Stomach (tissue), 4 donors: Measurements from ENCODE around the gene ADGRA1.

Source experiments
- POLR2A ChIP-seq, 4 donors: fragments of 450-650 bp; IDR thresholded peaks; one replicate each; pipeline ENCODE4 v1.6.1; 2016; ENCODE audit warnings: antibody characterized with exemption in 4 of 4, control low read depth in 2 of 4, mild to moderate bottlenecking in 1 of 4, moderate library complexity in 1 of 4
- POLR2AphosphoS5 ChIP-seq, 3 donors: sonication (generic); formaldehyde crosslinking; IDR thresholded peaks; one replicate each; pipeline ENCODE4 v1.6.1; 2016; ENCODE audit warnings: antibody characterized with exemption in 3 of 3
- TF ChIP-seq, protein P1 (sequence below), 7 experiments: fragments of 450-650 bp in 4 of 7; fragments of 200-600 bp in 3 of 7; sonication (generic) in 3 of 7; IDR thresholded peaks; one replicate each; pipeline ENCODE4 v1.5.1; 2016 to 2019; ENCODE audit warnings: antibody characterized with exemption in 7 of 7, control low read depth in 2 of 7, mild to moderate bottlenecking in 1 of 7

DNA sequence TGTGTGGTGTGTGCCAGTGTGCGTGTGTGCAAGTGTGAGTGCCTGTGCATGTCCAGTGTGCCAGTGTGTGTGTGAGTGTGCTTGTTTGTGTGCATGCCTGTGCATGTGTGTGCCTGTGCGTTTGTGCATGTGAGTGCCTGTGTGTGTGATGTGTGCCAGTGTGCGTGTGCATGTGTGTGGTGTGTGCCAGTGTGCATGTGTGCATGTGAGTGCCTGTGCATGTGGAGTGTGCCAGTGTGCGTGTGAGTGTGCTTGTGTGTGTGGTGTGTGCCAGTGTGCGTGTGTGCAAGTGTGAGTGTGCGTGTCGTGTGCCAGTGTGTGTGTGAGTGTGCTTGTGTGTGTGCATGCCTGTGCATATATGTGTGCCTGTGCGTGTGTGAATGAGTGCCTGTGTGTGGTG lies 33.8 kb downstream of the ADGRA1 start:
- TF ChIP-seq POLR2AphosphoS5 (IDR thresholded peaks at IDR 0.05), result no peak
- TF ChIP-seq, protein P1, sequence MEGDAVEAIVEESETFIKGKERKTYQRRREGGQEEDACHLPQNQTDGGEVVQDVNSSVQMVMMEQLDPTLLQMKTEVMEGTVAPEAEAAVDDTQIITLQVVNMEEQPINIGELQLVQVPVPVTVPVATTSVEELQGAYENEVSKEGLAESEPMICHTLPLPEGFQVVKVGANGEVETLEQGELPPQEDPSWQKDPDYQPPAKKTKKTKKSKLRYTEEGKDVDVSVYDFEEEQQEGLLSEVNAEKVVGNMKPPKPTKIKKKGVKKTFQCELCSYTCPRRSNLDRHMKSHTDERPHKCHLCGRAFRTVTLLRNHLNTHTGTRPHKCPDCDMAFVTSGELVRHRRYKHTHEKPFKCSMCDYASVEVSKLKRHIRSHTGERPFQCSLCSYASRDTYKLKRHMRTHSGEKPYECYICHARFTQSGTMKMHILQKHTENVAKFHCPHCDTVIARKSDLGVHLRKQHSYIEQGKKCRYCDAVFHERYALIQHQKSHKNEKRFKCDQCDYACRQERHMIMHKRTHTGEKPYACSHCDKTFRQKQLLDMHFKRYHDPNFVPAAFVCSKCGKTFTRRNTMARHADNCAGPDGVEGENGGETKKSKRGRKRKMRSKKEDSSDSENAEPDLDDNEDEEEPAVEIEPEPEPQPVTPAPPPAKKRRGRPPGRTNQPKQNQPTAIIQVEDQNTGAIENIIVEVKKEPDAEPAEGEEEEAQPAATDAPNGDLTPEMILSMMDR (IDR thresholded peaks at IDR 0.05), result no peak
- no peak for TF ChIP-seq POLR2A (IDR thresholded peaks at IDR 0.05)
